Epithelial cell of esophagus (primary cell): Measurements from ENCODE around the gene TIMELESS.

Source experiments
- DNase-seq: peaks from one replicate; pipeline ENCODE4 v3.0.0; 2010; ENCODE audit warnings: low read depth
- H3K4me3 ChIP-seq: 2 replicates; pipeline ENCODE4 v1.5.1; 2011; ENCODE audit warnings: mild to moderate bottlenecking, low read length, control low read depth
- CTCF ChIP-seq: IDR thresholded peaks from 2 replicates; pipeline ENCODE4 v1.5.1; 2011; ENCODE audit warnings: low read depth, mild to moderate bottlenecking, low read length, control low read depth, inconsistent platforms; ENCODE audit not compliant: insufficient read depth; ENCODE audit errors: missing control alignments

TIMELESS gene

GRCh38 chr12:56377310-56377988 is 71.8 kb downstream of the TIMELESS start:
- H3K4me3 ChIP-seq, result no peak overlapping the region
- TF ChIP-seq CTCF, result peak; percentile 39
- peak; percentile 77 for DNase-seq

GRCh38 chr12:56375598-56376434 is 73.4 kb downstream of the TIMELESS start:
- H3K4me3 ChIP-seq, result no peak overlapping the region
- DNase-seq, result no peak

GRCh38 chr12:56374726-56375597 is 74.3 kb downstream of the TIMELESS start:
- no peak for DNase-seq
- no peak overlapping the region for H3K4me3 ChIP-seq
- no peak for TF ChIP-seq CTCF

More at GRCh38 chr12:56375598-56376434, 73.4 kb downstream of the TIMELESS start:
- no peak for TF ChIP-seq CTCF

GRCh38 chr12:56373515-56373914 is 75.7 kb downstream of the TIMELESS start:
- H3K4me3 ChIP-seq, result no peak overlapping the region
- no peak for DNase-seq

GRCh38 chr12:56366948-56367347 is 82.3 kb downstream of the TIMELESS start:
- TF ChIP-seq CTCF, result no peak
- no peak for DNase-seq
- H3K4me3 ChIP-seq, result no peak overlapping the region

More at GRCh38 chr12:56373515-56373914, 75.7 kb downstream of the TIMELESS start:
- TF ChIP-seq CTCF, result no peak
